T-helper 22 cell (primary cell): ENCODE data around the gene NTSR2.

Experiments
- DNase-seq: peaks from one replicate; pipeline ENCODE4 v3.0.0-alpha.2; 2020; ENCODE audit warnings: low read depth

NTSR2 gene

GRCh38 chr2:11657646-11658045 lies 12.3 kb downstream of the NTSR2 start:
- no peak for DNase-seq

GRCh38 chr2:11657195-11657594 lies 12.8 kb downstream of the NTSR2 start:
- no peak for DNase-seq

- no peak for DNase-seq
These were observed 13.3 kb downstream of the NTSR2 start for GRCh38 chr2:11656671-11657101.

GRCh38 chr2:11656252-11656651 lies 13.7 kb downstream of the NTSR2 start:
- DNase-seq: no peak

DNA sequence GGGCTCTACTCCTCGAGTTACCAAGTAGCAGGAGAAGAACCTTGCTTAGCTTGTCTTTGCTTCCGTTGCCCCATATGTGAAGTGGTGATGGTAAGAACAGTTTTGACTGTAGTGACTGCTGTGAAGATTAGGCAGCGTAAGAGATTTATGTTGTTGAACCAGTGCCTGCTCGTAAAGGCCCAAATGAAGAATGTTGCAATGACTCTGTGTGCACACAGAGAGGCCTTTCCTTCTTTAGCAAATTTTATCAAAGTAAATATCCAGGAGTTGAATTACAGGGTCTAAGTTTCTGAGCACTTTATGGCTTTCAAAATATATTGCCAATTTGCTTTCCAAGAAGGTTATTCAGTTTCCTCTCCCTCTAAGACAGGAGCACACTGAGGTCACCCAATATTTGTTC lies 14.5 kb downstream of the NTSR2 start:
- no peak for DNase-seq

DNA sequence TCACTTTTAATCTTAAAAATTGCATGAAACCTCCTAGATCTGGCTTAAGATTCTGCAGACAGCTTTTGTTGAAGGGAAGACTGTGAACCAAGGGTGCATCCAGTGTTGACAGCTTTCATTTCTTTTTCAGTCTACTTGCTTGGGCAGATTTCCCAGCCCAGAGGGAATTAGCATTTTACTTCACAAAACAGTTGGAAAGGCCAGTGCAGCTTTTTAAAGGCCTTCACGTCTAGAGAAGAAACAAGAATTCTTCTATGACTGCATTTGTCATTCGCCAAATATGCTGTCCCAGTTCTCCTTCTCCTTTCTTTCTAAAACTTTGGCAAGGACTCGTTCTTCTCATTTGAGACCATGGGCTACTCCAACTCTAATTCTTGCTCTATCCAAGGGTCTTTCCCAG lies 17.4 kb downstream of the NTSR2 start:
- no peak for DNase-seq

- no peak for DNase-seq
These were observed 18.0 kb downstream of the NTSR2 start for GRCh38 chr2:11651856-11652548.

DNA sequence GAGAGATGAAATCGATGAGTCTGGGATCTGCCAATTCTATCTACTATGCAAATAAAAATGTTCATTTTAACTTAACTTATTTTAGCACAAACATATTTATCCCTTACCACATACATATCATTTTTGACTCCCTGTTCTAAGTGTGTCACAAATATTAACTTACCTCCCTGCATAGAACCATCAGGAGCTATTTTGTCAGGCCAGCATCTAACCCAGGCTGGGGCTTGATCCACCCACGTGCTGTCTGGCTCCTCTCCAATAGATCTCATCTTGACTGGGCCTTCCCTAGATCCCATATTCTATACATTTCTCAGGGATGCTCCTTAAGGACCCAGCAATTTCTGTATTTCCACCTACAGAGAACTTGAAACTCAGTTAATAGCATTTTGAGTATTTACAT lies 20.9 kb downstream of the NTSR2 start:
- DNase-seq: no peak

- no peak for DNase-seq
These were observed 22.0 kb downstream of the NTSR2 start for GRCh38 chr2:11647834-11648600.

DNA sequence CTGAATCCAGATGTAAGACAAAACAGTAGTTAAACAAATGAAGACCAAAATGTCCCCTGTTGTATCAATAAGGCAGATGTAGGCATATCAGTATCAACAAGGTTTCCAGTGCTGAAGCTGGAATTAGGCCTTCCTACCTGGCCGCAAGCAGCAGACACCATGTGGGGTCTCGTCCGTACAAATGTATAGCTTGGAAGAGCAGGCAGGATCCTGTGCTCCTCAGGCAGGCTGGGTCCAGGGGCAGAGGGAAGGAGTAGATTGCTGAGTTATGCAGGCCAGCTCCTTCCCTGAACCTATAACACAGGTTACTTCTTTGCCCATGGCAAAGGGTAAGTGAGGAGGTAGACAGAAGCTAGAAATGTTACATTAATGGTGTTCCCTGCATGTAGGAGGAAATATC lies 23.5 kb downstream of the NTSR2 start:
- DNase-seq: no peak

GRCh38 chr2:11644293-11644692 lies 25.7 kb downstream of the NTSR2 start:
- no peak for DNase-seq

DNA sequence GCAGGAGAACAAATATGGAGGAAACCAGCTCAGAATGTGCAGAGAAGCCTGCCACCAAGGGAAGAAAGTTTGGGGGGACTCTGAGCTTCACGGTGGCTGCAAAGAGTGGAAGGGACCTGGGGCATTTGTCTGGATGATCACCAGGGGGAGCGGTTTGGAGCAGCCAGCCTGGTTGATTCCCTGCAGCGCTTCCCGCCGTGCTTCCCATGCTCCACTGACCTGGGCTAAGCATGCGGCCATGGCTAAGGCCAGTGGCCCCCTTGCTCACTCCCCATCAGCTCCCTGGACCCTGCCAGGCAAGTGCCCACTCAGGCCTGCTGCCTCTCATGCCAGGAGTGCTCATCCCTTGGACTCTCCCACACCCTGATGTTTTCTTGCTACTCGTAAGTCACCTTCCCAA lies 27.0 kb downstream of the NTSR2 start:
- no peak for DNase-seq

DNA sequence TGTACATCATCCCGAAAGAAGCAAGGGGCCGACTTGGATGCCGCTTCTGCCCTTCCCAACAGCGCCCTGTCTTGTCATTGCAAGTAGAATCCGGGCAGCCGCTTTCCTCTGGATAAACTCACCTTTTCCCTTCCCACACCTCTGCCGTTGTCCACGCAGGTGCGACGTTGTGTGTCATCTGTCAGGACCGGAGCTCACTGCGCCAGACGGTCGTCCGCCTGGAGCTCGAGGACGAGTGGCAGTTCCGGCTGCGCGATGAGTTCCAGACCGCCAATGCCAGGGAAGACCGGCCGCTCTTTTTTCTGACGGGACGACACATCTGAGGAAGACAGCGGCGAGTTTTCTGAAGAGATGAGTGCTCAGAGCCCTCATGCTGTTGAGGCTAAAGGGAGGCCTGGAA lies 29.9 kb downstream of the NTSR2 start:
- no peak for DNase-seq

GRCh38 chr2:11639503-11639902 lies 30.5 kb downstream of the NTSR2 start:
- no peak for DNase-seq

GRCh38 chr2:11637546-11637945 lies 32.4 kb downstream of the NTSR2 start:
- no peak for DNase-seq

DNA sequence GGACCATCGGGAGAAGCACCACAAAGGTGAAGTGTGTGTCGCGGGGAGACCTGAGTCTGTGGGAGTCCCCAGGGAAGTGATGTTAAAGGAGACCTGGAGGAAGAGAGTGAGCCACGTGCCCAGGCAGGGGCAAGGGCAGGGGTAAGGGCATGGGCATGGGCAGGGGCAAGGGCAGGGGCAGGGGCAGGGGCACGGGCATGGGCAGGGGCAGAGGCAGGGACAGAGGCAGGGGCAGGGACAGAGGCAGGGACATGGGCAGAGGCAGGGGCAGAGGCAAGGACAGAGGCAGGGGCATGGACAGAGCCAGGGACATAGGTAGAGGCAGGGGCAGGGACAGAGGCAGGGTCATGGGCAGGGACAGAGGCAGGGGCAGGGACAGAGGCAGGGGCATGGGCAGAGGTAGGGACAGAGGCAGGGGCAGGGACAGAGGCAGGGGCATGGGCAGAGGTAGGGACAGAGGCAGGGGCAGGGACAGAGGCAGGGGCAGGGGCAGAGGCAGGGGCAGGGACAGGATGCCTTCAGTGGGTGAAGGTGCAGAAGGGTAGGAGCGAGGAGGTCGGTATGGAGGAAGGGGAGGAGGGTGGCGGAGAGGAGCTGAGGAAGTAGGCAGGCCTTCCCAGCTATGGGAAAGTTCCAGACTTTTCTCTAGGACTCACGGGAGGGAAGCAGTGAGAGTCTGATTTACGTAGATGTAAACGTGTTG lies 33.3 kb downstream of the NTSR2 start:
- no peak for DNase-seq

DNA sequence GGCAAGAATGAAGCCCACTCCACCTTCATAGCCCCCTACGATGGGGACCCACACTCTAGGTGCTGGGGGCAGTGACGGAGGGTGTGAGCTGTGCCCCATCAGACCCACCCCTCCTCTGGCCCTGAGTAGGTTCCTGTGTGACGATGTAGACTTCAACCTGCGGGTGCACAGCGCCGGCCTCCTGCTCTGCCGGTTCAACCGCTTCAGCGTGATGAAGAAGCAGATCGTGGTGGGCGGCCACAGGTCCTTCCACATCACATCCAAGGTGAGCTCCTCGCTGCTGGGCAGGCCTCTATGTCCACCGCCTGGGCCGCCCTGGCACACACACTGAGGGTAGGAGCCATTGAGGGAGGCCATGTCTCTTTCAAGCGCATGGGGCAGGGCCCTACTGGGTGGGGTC lies 34.9 kb downstream of the NTSR2 start:
- DNase-seq: no peak

- no peak for DNase-seq
These were observed 35.4 kb downstream of the NTSR2 start for GRCh38 chr2:11634584-11634983.

DNA sequence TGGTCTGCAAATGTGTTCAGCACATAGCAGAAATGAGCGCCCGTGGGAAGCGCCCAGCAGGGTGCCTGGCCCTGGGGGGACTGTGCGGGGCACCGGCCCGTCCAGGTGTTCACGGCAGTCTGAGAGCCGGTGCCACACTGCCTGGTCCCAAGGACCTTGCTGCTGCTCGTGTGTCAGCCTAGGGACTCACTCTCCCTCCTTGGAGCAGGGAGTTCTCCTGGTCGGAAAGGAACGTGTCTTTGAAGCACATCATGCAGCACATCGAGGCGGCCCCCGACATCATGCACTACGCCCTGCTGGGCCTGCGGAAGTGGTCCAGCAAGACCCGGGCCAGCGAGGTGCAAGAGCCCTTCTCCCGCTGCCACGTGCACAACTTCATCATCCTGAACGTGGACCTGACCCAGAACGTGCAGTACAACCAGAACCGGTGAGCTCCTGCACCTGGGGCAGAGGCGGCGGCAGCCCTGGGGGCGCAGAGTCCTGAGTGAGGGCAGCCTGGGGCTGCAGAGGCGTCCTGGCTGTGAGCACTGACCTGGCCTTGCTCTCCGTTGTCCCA lies 36.0 kb downstream of the NTSR2 start:
- no peak for DNase-seq

- DNase-seq: no peak
These were observed 38.5 kb downstream of the NTSR2 start for GRCh38 chr2:11631462-11631861.

DNA sequence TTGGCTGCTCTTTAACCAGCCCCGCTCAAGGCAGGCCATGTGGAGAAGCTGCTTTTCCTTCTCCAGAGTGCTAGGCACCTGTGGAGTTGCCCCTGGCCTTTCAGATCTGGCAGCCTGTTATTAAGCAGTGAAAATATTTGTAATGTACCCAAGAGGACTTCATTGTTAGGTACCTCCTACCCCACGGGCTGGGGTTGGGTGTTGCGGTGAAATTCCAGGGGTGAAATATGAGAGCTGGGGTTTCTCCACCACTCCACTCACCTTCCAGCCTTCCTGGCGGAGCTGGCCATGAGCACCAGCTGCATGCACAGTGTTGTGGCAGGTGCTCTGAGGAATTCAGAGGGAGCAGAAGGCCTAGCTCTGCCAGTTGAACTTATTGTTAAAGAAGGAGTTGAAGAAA lies 39.1 kb downstream of the NTSR2 start:
- DNase-seq: no peak

DNA sequence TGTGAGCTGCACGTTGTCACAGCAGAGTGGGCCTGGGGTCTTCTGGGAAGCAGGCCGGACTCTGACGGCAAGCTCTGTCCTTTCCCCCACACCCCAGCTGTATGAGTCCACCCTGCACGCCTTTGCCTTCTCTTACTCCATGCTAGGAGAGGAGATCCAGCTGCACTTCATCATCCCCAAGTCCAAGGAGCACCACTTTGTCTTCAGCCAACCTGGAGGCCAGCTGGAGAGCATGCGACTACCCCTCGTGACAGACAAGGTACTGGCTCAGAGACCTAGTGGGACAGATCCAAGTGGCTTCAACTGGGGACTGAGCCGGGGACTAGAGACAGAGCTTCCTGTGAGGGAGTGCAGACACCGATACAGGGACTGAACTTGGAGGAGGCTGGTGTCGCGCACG lies 40.1 kb downstream of the NTSR2 start:
- no peak for DNase-seq

- DNase-seq: no peak
These were observed 40.8 kb downstream of the NTSR2 start for GRCh38 chr2:11629215-11629614.
